ENCODE results near the gene RBM20.

DNA sequence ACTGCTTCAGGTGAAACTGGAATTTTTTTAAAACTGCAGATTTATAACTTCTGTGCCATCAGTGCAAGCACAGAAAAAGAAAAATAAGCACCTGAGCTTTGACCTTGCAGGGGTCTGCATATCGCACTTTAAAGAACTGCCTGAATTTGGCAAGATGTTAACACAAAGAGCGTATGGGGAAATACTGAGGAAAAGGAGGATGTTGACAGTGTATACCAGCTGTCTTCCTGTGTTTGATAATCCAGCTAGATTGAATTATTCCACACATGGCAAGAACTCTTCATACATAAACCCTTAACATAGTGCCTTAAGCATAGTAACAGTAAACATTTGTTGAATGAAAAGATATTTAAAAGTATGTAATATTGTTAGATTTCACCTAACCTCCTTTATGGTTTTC is 46.7 kb upstream of the RBM20 start:
- TF ChIP-seq CTCF (IDR thresholded peaks at IDR 0.05) (no peak), POLR2AphosphoS5 (IDR thresholded peaks at IDR 0.05; ENCODE audit: low read depth, low read length) (no peak), SIN3A (IDR thresholded peaks at IDR 0.05; ENCODE audit: borderline replicate concordance, insufficient read depth, low read depth, low read length) (no peak), TCF7L2 (IDR thresholded peaks at IDR 0.05; ENCODE audit: low read depth, low read length) (no peak)
- TF ChIP-seq, protein P1, sequence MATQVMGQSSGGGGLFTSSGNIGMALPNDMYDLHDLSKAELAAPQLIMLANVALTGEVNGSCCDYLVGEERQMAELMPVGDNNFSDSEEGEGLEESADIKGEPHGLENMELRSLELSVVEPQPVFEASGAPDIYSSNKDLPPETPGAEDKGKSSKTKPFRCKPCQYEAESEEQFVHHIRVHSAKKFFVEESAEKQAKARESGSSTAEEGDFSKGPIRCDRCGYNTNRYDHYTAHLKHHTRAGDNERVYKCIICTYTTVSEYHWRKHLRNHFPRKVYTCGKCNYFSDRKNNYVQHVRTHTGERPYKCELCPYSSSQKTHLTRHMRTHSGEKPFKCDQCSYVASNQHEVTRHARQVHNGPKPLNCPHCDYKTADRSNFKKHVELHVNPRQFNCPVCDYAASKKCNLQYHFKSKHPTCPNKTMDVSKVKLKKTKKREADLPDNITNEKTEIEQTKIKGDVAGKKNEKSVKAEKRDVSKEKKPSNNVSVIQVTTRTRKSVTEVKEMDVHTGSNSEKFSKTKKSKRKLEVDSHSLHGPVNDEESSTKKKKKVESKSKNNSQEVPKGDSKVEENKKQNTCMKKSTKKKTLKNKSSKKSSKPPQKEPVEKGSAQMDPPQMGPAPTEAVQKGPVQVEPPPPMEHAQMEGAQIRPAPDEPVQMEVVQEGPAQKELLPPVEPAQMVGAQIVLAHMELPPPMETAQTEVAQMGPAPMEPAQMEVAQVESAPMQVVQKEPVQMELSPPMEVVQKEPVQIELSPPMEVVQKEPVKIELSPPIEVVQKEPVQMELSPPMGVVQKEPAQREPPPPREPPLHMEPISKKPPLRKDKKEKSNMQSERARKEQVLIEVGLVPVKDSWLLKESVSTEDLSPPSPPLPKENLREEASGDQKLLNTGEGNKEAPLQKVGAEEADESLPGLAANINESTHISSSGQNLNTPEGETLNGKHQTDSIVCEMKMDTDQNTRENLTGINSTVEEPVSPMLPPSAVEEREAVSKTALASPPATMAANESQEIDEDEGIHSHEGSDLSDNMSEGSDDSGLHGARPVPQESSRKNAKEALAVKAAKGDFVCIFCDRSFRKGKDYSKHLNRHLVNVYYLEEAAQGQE (IDR thresholded peaks at IDR 0.05; ENCODE audit: insufficient read depth in 1 of 2, low read depth in 2 of 2, low read length in 1 of 2): no peak

Measured in Panc1 (cell line).